ENCODE measurements around the gene MCAT. TPM values are rescaled to one million over a fixed set of nuclear protein-coding genes. Genes with fewer than 3 reads are reported as not detected.

MCAT gene
- total RNA-seq, 1 experiment from 2014 or later, result 23.9 TPM

- no TSS peak for BruUV-seq (replicated peaks)
- Mint-ChIP-seq H3K9me3 (ENCODE audit: low read depth, unreplicated experiment) (no peaks in the 10 kb centered on the region), H3K27ac (ENCODE audit: unreplicated experiment) (no peak overlapping the region), H3K4me1 (ENCODE audit: low read depth, unreplicated experiment) (peaks cover 8% of the 10 kb centered on the region), H3K36me3 (ENCODE audit: insufficient read depth, unreplicated experiment) (peaks cover 59% of the 10 kb centered on the region), H3K27me3 (ENCODE audit: unreplicated experiment) (no peaks in the 10 kb centered on the region), H3K4me3 (ENCODE audit: low read depth, unreplicated experiment) (no peak overlapping the region)
- DNase-seq, result peak; percentile 29
- intact Hi-C loops (cut with micrococcal nuclease; ENCODE audit: unreplicated experiment), result no loop called here
- TF ChIP-seq, protein P1, sequence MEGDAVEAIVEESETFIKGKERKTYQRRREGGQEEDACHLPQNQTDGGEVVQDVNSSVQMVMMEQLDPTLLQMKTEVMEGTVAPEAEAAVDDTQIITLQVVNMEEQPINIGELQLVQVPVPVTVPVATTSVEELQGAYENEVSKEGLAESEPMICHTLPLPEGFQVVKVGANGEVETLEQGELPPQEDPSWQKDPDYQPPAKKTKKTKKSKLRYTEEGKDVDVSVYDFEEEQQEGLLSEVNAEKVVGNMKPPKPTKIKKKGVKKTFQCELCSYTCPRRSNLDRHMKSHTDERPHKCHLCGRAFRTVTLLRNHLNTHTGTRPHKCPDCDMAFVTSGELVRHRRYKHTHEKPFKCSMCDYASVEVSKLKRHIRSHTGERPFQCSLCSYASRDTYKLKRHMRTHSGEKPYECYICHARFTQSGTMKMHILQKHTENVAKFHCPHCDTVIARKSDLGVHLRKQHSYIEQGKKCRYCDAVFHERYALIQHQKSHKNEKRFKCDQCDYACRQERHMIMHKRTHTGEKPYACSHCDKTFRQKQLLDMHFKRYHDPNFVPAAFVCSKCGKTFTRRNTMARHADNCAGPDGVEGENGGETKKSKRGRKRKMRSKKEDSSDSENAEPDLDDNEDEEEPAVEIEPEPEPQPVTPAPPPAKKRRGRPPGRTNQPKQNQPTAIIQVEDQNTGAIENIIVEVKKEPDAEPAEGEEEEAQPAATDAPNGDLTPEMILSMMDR (IDR thresholded peaks at IDR 0.05; ENCODE audit: unreplicated experiment), result peak; percentile 65
- CTCF ChIA-PET, result interaction anchor here (0.7 to 1.2 kb wide), 2 partner anchors 15 to 114 kb away, joined by 3 read pairs; no protein-coding TSS in a partner anchor
These were observed 16.4 kb upstream of the MCAT start for GRCh38 chr22:43159484-43160178.

GRCh38 chr22:43158778-43159483 lies 15.7 kb upstream of the MCAT start:
- CTCF ChIA-PET, result interaction anchor here (0.7 to 1.2 kb wide), 2 partner anchors 16 to 115 kb away, joined by 3 read pairs; no protein-coding TSS in a partner anchor
- TF ChIP-seq, protein P1 (IDR thresholded peaks at IDR 0.05; ENCODE audit: unreplicated experiment), result no peak
- peaks cover 8% of the 10 kb centered on the region for H3K4me1 Mint-ChIP-seq (ENCODE audit: low read depth, unreplicated experiment)
- H3K36me3 Mint-ChIP-seq (ENCODE audit: insufficient read depth, unreplicated experiment), result peaks cover 54% of the 10 kb centered on the region
- no peaks in the 10 kb centered on the region for H3K27me3 Mint-ChIP-seq (ENCODE audit: unreplicated experiment)
- no peak overlapping the region for H3K27ac Mint-ChIP-seq (ENCODE audit: unreplicated experiment)
- H3K4me3 Mint-ChIP-seq (ENCODE audit: low read depth, unreplicated experiment), result no peak overlapping the region
- H3K9me3 Mint-ChIP-seq (ENCODE audit: low read depth, unreplicated experiment), result no peaks in the 10 kb centered on the region
- intact Hi-C loops (cut with micrococcal nuclease; ENCODE audit: unreplicated experiment), result no loop called here
- DNase-seq, result no peak
- BruUV-seq (replicated peaks), result no TSS peak

- Mint-ChIP-seq H3K4me3 (ENCODE audit: low read depth, unreplicated experiment) (no peak overlapping the region), H3K27me3 (ENCODE audit: unreplicated experiment) (no peaks in the 10 kb centered on the region), H3K9me3 (ENCODE audit: low read depth, unreplicated experiment) (no peaks in the 10 kb centered on the region), H3K4me1 (ENCODE audit: low read depth, unreplicated experiment) (peaks cover 12% of the 10 kb centered on the region), H3K36me3 (ENCODE audit: insufficient read depth, unreplicated experiment) (peaks cover 47% of the 10 kb centered on the region), H3K27ac (ENCODE audit: unreplicated experiment) (no peak overlapping the region)
- CTCF ChIA-PET, result no interaction called here
- BruUV-seq (replicated peaks), result no TSS peak
- TF ChIP-seq, protein P1 (IDR thresholded peaks at IDR 0.05; ENCODE audit: unreplicated experiment), result no peak
- intact Hi-C loops (cut with micrococcal nuclease; ENCODE audit: unreplicated experiment), result no loop called here
- DNase-seq, result no peak
These were observed 14.8 kb upstream of the MCAT start for GRCh38 chr22:43157874-43158546.

DNA sequence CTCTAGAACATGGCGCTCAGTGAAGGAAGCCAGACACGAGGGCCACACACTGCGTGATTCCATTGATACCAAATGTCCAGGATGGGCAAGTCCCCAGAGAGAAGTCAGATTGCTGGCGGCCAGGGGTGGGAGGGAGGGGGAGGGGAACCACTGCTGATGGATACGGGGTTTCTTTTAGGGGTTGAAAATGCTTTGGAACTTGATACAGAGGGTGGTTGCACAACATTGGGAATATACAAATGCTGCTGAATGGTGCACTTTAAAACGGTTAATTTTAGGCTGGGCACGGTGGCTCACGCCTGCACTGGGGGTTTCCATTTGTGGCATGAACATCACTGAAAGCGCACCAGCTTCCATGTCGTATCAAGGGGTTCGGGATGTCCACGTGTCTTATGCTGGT lies 13.2 kb upstream of the MCAT start:
- Mint-ChIP-seq H3K9me3 (ENCODE audit: low read depth, unreplicated experiment) (no peaks in the 10 kb centered on the region), H3K27ac (ENCODE audit: unreplicated experiment) (no peak overlapping the region), H3K4me1 (ENCODE audit: low read depth, unreplicated experiment) (peaks cover 17% of the 10 kb centered on the region), H3K4me3 (ENCODE audit: low read depth, unreplicated experiment) (no peak overlapping the region), H3K36me3 (ENCODE audit: insufficient read depth, unreplicated experiment) (peaks cover 48% of the 10 kb centered on the region), H3K27me3 (ENCODE audit: unreplicated experiment) (no peaks in the 10 kb centered on the region)
- intact Hi-C loops (cut with micrococcal nuclease; ENCODE audit: unreplicated experiment), result no loop called here
- CTCF ChIA-PET, result interaction anchor here (0.6 kb wide), 1 partner anchor 160 kb away, joined by 3 read pairs; no protein-coding TSS in a partner anchor
- no TSS peak for BruUV-seq (replicated peaks)
- no peak for DNase-seq
- TF ChIP-seq, protein P1 (IDR thresholded peaks at IDR 0.05; ENCODE audit: unreplicated experiment), result no peak
